ENCODE results near the gene SLC5A12. TPM values are rescaled to one million over a fixed set of nuclear protein-coding genes. Genes with fewer than 3 reads are reported as not detected.

The SLC5A12 gene
- total RNA-seq, 1 experiment from 2014 or later = not detected

DNA sequence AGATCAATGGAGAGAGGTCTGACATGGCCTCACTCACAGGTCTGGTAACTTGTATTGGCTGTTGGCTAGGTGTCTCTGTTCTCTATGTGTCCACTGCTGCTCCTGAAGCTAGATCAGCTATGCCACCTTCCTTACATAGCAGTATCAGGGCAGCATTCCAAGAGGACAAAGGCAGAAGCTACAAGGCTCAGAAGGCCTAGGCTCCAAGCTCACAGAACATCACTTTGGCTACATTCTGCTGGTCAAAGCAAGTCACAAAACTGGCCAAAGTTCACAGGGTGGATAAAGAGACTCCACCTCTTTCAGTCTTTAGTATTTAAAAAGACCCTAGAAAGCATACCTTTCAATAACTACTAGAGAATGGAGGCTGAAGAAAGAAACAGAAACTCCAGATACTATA, 4.1 kb downstream of the SLC5A12 start:
- intact Hi-C loops (cut with micrococcal nuclease; ENCODE audit: unreplicated experiment) = no loop called here
- Histone ChIP-seq H3K4me3 (ENCODE audit: low read depth in 2 of 2, low read length in 2 of 2) (no peak overlapping the region), H3K36me3 (ENCODE audit: control insufficient read depth, insufficient read depth, low read length) (no peaks in the 10 kb centered on the region), H3K27me3 (ENCODE audit: control insufficient read depth, insufficient read depth, low read length) (no peaks in the 10 kb centered on the region), H3K27ac (ENCODE audit: low read length) (no peak overlapping the region), H3K9me3 (ENCODE audit: control insufficient read depth, insufficient read depth, low read depth, low read length) (no peaks in the 10 kb centered on the region), H3K4me1 (ENCODE audit: control insufficient read depth, insufficient read depth, low read length) (no peaks in the 10 kb centered on the region)
- no TSS peak for BruUV-seq (replicated peaks)
- POLR2A ChIA-PET = no interaction called here
- in situ Hi-C loops (cut with HindIII; ENCODE audit: low pct_unique_long_range_greater_than_20kb, low sequenced_read_pairs) = no loop called here
- CTCF ChIA-PET = no interaction called here
- ATAC-seq = no peak
- TF ChIP-seq SIN3A (IDR thresholded peaks at IDR 0.05; ENCODE audit: borderline replicate concordance, insufficient read depth, low read depth, low read length) (no peak), TCF7L2 (IDR thresholded peaks at IDR 0.05; ENCODE audit: low read depth, low read length) (no peak), POLR2AphosphoS5 (IDR thresholded peaks at IDR 0.05; ENCODE audit: low read depth, low read length) (no peak)
- TF ChIP-seq, protein P1, sequence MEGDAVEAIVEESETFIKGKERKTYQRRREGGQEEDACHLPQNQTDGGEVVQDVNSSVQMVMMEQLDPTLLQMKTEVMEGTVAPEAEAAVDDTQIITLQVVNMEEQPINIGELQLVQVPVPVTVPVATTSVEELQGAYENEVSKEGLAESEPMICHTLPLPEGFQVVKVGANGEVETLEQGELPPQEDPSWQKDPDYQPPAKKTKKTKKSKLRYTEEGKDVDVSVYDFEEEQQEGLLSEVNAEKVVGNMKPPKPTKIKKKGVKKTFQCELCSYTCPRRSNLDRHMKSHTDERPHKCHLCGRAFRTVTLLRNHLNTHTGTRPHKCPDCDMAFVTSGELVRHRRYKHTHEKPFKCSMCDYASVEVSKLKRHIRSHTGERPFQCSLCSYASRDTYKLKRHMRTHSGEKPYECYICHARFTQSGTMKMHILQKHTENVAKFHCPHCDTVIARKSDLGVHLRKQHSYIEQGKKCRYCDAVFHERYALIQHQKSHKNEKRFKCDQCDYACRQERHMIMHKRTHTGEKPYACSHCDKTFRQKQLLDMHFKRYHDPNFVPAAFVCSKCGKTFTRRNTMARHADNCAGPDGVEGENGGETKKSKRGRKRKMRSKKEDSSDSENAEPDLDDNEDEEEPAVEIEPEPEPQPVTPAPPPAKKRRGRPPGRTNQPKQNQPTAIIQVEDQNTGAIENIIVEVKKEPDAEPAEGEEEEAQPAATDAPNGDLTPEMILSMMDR (IDR thresholded peaks at IDR 0.05) = no peak
- TF ChIP-seq, protein P2, sequence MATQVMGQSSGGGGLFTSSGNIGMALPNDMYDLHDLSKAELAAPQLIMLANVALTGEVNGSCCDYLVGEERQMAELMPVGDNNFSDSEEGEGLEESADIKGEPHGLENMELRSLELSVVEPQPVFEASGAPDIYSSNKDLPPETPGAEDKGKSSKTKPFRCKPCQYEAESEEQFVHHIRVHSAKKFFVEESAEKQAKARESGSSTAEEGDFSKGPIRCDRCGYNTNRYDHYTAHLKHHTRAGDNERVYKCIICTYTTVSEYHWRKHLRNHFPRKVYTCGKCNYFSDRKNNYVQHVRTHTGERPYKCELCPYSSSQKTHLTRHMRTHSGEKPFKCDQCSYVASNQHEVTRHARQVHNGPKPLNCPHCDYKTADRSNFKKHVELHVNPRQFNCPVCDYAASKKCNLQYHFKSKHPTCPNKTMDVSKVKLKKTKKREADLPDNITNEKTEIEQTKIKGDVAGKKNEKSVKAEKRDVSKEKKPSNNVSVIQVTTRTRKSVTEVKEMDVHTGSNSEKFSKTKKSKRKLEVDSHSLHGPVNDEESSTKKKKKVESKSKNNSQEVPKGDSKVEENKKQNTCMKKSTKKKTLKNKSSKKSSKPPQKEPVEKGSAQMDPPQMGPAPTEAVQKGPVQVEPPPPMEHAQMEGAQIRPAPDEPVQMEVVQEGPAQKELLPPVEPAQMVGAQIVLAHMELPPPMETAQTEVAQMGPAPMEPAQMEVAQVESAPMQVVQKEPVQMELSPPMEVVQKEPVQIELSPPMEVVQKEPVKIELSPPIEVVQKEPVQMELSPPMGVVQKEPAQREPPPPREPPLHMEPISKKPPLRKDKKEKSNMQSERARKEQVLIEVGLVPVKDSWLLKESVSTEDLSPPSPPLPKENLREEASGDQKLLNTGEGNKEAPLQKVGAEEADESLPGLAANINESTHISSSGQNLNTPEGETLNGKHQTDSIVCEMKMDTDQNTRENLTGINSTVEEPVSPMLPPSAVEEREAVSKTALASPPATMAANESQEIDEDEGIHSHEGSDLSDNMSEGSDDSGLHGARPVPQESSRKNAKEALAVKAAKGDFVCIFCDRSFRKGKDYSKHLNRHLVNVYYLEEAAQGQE (IDR thresholded peaks at IDR 0.05; ENCODE audit: insufficient read depth in 1 of 2, low read depth in 2 of 2, low read length in 1 of 2) = no peak
- no peak for DNase-seq (ENCODE audit: low read depth, low spot score)

DNA sequence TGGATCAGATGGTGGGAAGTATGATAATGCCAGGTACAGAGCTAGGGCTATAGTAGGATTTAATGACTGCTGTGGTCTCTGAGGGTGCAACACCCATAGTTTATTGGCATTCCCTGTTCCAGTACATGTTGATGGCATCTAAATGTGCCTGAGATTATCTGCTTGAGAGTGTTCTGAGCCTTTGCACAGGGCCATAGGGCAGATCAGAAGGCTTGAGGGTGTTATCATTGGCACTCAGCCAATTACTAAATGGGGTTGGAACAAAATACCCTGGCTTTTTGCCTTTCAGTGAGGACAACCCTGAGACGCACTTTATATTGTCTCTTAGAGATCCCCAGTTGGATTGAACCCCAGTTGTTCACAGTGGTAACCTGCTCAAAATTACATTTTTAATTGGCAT, 6.7 kb downstream of the SLC5A12 start:
- no peak overlapping the region for H3K4me3 ChIP-seq (ENCODE audit: low read depth in 2 of 2, low read length in 2 of 2)
- ATAC-seq (no peak), DNase-seq (ENCODE audit: low read depth, low spot score) (no peak)
- no peaks in the 10 kb centered on the region for H3K9me3 ChIP-seq (ENCODE audit: control insufficient read depth, insufficient read depth, low read depth, low read length)
- intact Hi-C loops (cut with micrococcal nuclease; ENCODE audit: unreplicated experiment) = no loop called here
- in situ Hi-C loops (cut with HindIII; ENCODE audit: low pct_unique_long_range_greater_than_20kb, low sequenced_read_pairs) = no loop called here
- no TSS peak for BruUV-seq (replicated peaks)
- H3K27ac ChIP-seq (ENCODE audit: low read length) = no peak overlapping the region
- ChIA-PET POLR2A (no interaction called here), CTCF (no interaction called here)
- no peaks in the 10 kb centered on the region for H3K4me1 ChIP-seq (ENCODE audit: control insufficient read depth, insufficient read depth, low read length)
- TF ChIP-seq, protein P1 (IDR thresholded peaks at IDR 0.05) = no peak
- TF ChIP-seq, protein P2 (IDR thresholded peaks at IDR 0.05; ENCODE audit: insufficient read depth in 1 of 2, low read depth in 2 of 2, low read length in 1 of 2) = no peak
- TF ChIP-seq POLR2AphosphoS5 (IDR thresholded peaks at IDR 0.05; ENCODE audit: low read depth, low read length) (no peak), SIN3A (IDR thresholded peaks at IDR 0.05; ENCODE audit: borderline replicate concordance, insufficient read depth, low read depth, low read length) (no peak), TCF7L2 (IDR thresholded peaks at IDR 0.05; ENCODE audit: low read depth, low read length) (no peak)
- H3K36me3 ChIP-seq (ENCODE audit: control insufficient read depth, insufficient read depth, low read length) = no peaks in the 10 kb centered on the region
- no peaks in the 10 kb centered on the region for H3K27me3 ChIP-seq (ENCODE audit: control insufficient read depth, insufficient read depth, low read length)
